Erythroblast (primary cell): ENCODE results near the gene LHX4.

ENCODE experiments used
- DNase-seq, 2 experiments: peaks; one replicate each; lab custom pipeline; 2025; lab: John Stamatoyannopoulos, UW
- GATA1 ChIP-seq: IDR thresholded peaks from 2 replicates; pipeline ENCODE4 v1.6.1; 2011; ENCODE audit warnings: low read depth, mild to moderate bottlenecking, control low read depth, low read length, moderate library complexity
- POLR2A ChIP-seq: IDR thresholded peaks from 2 replicates; pipeline ENCODE4 v1.6.1; 2011; ENCODE audit warnings: mild to moderate bottlenecking, low read length

LHX4 gene

DNA sequence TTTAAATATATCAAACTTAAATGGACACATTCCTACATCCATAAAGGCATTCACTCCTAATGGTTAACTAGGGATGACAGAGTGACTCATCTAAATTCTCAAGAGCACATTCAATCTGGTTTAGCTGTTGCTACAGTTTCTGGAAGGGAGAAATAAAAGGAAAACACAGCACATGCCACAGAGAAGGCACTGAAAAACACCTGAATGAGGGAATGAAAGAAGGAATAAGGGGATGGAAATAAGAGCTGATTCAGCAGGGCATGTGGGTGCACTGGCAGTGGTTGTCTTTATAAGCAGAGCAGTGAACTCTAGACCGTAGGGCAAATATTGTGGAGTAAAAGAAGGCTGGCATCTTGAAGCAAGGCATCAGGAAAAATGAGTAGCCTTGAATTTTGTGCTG lies 79.3 kb downstream of the LHX4 start:
- no peak for DNase-seq
- TF ChIP-seq GATA1, result no peak
- TF ChIP-seq POLR2A, result no peak

DNA sequence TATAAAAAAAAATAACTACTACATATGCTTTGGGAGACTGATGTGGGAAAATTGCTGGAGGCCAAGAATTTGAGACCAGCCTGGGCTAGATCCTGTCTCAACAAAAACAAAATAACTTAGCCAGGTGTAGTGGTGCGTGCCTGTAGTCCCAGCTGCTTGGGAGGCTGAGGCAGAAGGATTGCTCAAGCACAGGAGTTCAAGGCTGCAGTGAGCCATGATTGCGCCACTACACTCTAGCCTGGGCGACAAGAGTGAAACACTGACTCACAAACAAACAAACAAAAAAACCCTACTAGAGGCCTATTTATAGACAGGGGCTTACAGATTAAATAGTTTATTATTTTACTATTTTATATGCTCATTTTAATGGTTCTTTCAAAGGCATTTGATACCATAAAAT lies 80.0 kb downstream of the LHX4 start:
- TF ChIP-seq GATA1 (no peak), POLR2A (no peak)
- DNase-seq, result no peak

DNA sequence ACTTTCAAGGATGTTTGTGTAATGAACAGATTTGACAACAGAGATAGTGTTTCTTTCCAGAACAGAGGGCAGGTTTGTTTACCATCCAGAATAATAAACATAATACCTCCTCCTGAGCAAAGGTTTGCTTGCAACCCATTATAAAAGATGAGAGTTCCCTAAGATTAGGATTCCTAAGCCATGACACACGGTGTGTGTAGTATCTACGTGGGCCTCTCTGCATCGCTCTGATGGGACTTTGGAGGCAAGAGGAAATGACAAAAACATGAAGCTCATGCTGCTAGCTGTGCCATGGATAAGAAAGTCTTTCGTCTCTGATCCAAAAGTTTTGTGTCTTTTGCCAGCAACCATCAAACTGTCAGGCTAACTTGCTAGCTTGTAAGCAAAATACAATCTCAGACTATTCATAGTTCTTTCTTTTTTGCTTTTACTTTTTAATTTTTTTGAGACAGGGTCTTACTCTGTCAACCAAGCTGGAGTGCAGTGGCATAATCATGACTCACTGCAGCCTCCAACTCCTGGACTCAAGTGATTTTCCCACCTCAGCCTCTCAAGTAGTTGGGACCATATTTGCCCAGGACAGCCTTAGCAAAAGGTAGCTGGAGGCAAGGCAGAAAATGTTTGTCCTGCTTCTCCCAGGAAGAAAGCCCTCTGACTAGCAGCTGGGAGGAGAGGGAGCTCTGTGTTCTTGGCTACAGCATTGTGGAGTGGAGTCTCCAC lies 81.1 kb downstream of the LHX4 start:
- DNase-seq, result no peak
- TF ChIP-seq POLR2A (no peak), GATA1 (no peak)

DNA sequence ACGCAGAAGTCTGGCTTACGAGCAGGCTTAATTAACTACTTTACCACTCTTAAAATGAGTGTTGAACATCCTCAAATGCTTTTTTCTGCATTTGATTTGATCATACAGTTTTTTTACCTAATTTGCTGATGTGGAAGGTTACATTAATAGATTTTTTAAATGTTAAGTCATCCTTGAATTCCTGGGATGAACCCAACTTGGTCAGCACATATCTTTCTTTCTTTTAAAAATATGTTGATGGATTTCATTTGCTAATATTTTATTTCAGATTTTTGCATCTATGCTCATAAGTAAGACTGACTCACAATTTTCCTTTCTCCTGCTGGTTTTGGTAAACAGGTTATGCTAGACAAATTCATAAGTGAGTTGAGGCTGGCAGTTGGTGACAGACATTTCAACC lies 82.9 kb downstream of the LHX4 start:
- no peak for TF ChIP-seq GATA1
- no peak for TF ChIP-seq POLR2A

DNA sequence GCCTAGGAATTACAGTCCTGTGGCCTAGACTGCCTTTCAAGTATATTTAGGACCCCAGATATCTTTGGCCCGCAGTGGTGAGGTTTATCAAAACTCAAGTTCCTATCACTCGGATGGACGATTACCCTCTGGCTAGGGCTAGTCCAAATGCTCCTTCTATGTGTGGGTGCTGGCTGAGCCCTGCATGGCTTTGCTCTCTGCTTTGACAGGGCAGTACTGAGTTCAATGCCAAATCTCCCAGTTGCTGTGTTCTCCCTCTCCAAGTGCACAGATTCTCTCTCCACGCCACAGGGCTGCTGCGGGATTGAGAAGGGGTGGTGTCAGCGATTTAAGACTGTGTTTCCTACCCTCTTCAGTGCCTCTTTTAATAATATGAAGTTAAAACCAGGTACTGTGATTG lies 97.0 kb downstream of the LHX4 start:
- no peak for DNase-seq
- no peak for TF ChIP-seq POLR2A
- no peak for TF ChIP-seq GATA1

More for the DNA sequence above, 82.9 kb downstream of the LHX4 start:
- DNase-seq, result no peak
